Upper lobe of left lung (tissue), 4 donors: ENCODE results near the gene FMNL2.

Experiments used
- CTCF ChIP-seq, 6 experiments: fragments of 450-650 bp in 4 of 6; fragments of 200-600 bp in 2 of 6; sonication (generic) in 2 of 6; IDR thresholded peaks; one replicate each; pipeline ENCODE4 v1.5.1; 2016 to 2019; ENCODE audit warnings: antibody characterized with exemption in 6 of 6
- EP300 ChIP-seq, 4 donors: sonication (generic); formaldehyde crosslinking; IDR thresholded peaks; one replicate each; pipeline ENCODE4 v1.5.1; 2017; ENCODE audit warnings: antibody characterized with exemption in 4 of 4, control low read depth in 2 of 4
- POLR2A ChIP-seq, 4 donors: fragments of 450-650 bp; IDR thresholded peaks; one replicate each; pipeline ENCODE4 v1.5.1; 2016 to 2017; ENCODE audit warnings: antibody characterized with exemption in 4 of 4, mild to moderate bottlenecking in 2 of 4

DNA sequence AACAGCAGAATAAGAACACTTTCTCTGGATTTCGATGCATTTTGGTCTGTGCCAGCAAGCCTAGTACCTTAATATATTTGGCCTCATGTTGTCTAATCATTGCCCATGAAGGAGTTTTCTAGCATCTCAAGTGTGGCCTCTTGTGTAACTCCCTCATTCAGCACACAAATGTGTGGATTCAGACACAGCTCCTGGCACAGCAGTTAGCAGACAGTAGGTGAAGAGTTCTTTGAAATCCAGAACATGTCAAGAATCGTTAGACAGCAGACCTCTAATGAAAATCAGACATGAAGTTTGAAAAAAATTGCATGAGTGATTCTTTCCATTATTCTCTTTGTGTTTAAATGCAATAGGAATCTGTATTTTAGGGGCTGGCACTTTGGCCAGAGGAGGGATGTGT is 177.0 kb downstream of the FMNL2 start:
- no peak for TF ChIP-seq EP300 (IDR thresholded peaks at IDR 0.05)
- no peak for TF ChIP-seq CTCF (IDR thresholded peaks at IDR 0.05)
- no peak for TF ChIP-seq POLR2A (IDR thresholded peaks at IDR 0.05)
